ENCODE measurements around the gene CFAP57.

CFAP57 gene

GRCh38 chr1:43276673-43277072 lies 104.5 kb downstream of the CFAP57 start:
- DNase-seq (ENCODE audit: low read depth) = no peak

- no peak for DNase-seq (ENCODE audit: low read depth)
Measured at GRCh38 chr1:43277116-43277876, 105.2 kb downstream of the CFAP57 start.

GRCh38 chr1:43279161-43279560 lies 107.0 kb downstream of the CFAP57 start:
- DNase-seq (ENCODE audit: low read depth) = no peak

- DNase-seq (ENCODE audit: low read depth) = no peak
Measured at GRCh38 chr1:43279666-43280065, 107.5 kb downstream of the CFAP57 start.

GRCh38 chr1:43280692-43281091 lies 108.6 kb downstream of the CFAP57 start:
- DNase-seq (ENCODE audit: low read depth) = no peak

GRCh38 chr1:43282220-43283195 lies 110.4 kb downstream of the CFAP57 start:
- DNase-seq (ENCODE audit: low read depth) = no peak

GRCh38 chr1:43284065-43284464 lies 111.9 kb downstream of the CFAP57 start:
- no peak for DNase-seq (ENCODE audit: low read depth)

GRCh38 chr1:43284546-43285110 lies 112.5 kb downstream of the CFAP57 start:
- DNase-seq (ENCODE audit: low read depth) = no peak

- DNase-seq (ENCODE audit: low read depth) = no peak
Measured at GRCh38 chr1:43285269-43285990, 113.3 kb downstream of the CFAP57 start, which contains the start of gene C1orf210. TSS of gene C1orf210 (minus strand) at chr1:43285581. CDS start at chr1:43283270, 2,311 bp downstream.

GRCh38 chr1:43286115-43286514 lies 114.0 kb downstream of the CFAP57 start:
- no peak for DNase-seq (ENCODE audit: low read depth)

- DNase-seq (ENCODE audit: low read depth) = no peak
Measured at GRCh38 chr1:43286533-43286932, 114.4 kb downstream of the CFAP57 start.

- DNase-seq (ENCODE audit: low read depth) = no peak
Measured at GRCh38 chr1:43288058-43288784, 116.1 kb downstream of the CFAP57 start.

- DNase-seq (ENCODE audit: low read depth) = no peak
Measured at GRCh38 chr1:43288785-43289706, 116.9 kb downstream of the CFAP57 start.

GRCh38 chr1:43292216-43292615 lies 120.1 kb downstream of the CFAP57 start:
- DNase-seq (ENCODE audit: low read depth) = no peak

- DNase-seq (ENCODE audit: low read depth) = no peak
Measured at GRCh38 chr1:43292679-43293078, 120.5 kb downstream of the CFAP57 start.

- no peak for DNase-seq (ENCODE audit: low read depth)
Measured at GRCh38 chr1:43293176-43293575, 121.0 kb downstream of the CFAP57 start.

GRCh38 chr1:43293896-43294760 lies 122.0 kb downstream of the CFAP57 start:
- no peak for DNase-seq (ENCODE audit: low read depth)

- no peak for DNase-seq (ENCODE audit: low read depth)
Measured at GRCh38 chr1:43294761-43295160, 122.6 kb downstream of the CFAP57 start.

GRCh38 chr1:43296207-43296606 lies 124.1 kb downstream of the CFAP57 start:
- no peak for DNase-seq (ENCODE audit: low read depth)

All from HS-27A (cell line).